Measurements from ENCODE around the gene BEND6.
"Not testable (repeated sequence)": the region's sequence is repeated elsewhere in the genome, so short reads cannot be mapped to it uniquely, and the experiment has no call there.

BEND6 gene

GRCh38 chr6:56992703-56993102 is 37.8 kb downstream of the BEND6 start:
- no peak for DNase-seq (ENCODE audit: low read depth)
- no peak overlapping the region for H3K4me3 ChIP-seq (ENCODE audit: low read length)
- TF ChIP-seq, protein P1, sequence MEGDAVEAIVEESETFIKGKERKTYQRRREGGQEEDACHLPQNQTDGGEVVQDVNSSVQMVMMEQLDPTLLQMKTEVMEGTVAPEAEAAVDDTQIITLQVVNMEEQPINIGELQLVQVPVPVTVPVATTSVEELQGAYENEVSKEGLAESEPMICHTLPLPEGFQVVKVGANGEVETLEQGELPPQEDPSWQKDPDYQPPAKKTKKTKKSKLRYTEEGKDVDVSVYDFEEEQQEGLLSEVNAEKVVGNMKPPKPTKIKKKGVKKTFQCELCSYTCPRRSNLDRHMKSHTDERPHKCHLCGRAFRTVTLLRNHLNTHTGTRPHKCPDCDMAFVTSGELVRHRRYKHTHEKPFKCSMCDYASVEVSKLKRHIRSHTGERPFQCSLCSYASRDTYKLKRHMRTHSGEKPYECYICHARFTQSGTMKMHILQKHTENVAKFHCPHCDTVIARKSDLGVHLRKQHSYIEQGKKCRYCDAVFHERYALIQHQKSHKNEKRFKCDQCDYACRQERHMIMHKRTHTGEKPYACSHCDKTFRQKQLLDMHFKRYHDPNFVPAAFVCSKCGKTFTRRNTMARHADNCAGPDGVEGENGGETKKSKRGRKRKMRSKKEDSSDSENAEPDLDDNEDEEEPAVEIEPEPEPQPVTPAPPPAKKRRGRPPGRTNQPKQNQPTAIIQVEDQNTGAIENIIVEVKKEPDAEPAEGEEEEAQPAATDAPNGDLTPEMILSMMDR (conservative IDR thresholded peaks at IDR 0.05; ENCODE audit: low read length), result no peak

- TF ChIP-seq, protein P1 (conservative IDR thresholded peaks at IDR 0.05; ENCODE audit: low read length), result no peak
- H3K4me3 ChIP-seq (ENCODE audit: low read length), result no peak overlapping the region
- no peak for DNase-seq (ENCODE audit: low read depth)
These were observed 40.5 kb downstream of the BEND6 start for GRCh38 chr6:56995347-56995902.

DNA sequence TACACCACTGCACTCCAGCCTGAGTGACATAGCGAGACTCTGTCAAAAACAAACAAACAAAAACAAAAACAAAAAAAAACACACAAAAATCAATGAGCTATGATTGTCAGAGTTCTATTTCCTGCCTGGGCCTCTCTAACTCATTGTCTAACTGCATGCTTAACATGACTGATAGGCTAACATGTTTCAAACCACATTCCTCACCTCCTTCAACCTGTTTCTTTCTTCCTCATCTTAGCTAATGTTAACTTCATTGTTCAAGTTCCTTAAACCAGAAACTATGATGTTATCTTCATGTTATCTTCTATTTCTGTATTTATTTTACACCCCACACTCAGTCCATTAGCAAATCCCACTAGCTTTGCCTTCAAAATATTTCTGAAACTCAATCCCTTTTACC is 41.5 kb downstream of the BEND6 start:
- no peak overlapping the region for H3K4me3 ChIP-seq (ENCODE audit: low read length)
- TF ChIP-seq, protein P1 (conservative IDR thresholded peaks at IDR 0.05; ENCODE audit: low read length), result no peak
- no peak for DNase-seq (ENCODE audit: low read depth)

DNA sequence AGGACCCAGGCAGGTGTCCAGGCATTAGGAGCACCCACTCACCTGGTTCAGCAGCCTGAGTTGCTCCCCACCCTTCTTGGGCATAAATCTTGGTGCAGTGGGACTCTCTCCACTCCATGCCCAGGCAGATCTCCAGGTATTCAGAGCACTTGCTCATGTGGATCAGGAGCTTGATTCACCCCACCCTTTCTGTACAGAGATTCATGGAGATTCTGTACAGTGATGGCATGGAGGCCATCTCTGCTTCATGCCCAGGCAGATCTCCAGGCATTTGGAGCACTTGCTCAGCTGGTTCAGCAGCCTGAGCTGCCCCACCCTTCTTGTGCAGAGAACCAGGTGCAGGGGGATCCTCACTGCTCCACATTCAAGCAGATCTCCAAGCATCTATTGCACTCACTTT is 44.1 kb downstream of the BEND6 start:
- H3K4me3 ChIP-seq (ENCODE audit: low read length), result no peak overlapping the region
- TF ChIP-seq, protein P1 (conservative IDR thresholded peaks at IDR 0.05; ENCODE audit: low read length), result no peak
- DNase-seq (ENCODE audit: low read depth), result no peak

GRCh38 chr6:56999748-57000147 is 44.8 kb downstream of the BEND6 start:
- not testable (repeated sequence) for DNase-seq (ENCODE audit: low read depth); H3K4me3 ChIP-seq (ENCODE audit: low read length)

DNA sequence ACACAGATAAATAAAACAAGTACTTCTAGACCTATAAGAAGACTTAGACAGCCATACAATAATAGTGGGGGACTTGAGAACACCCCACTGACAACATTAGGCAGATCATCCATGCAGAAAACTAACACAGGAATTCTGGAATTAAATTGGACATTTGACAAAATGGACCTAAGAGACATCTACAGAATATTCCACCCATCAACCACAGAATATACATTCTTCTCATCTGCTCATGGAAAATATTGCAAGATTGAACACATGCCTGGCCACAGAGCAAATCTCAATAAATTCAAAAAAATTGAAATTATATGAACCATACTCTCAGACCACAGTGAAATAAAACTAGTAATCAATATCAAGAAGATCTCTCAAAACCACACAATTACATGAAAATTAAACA is 47.3 kb downstream of the BEND6 start:
- no peak for DNase-seq (ENCODE audit: low read depth)
- TF ChIP-seq, protein P1 (conservative IDR thresholded peaks at IDR 0.05; ENCODE audit: low read length), result no peak
- no peak overlapping the region for H3K4me3 ChIP-seq (ENCODE audit: low read length)

- DNase-seq (ENCODE audit: low read depth), result no peak
- H3K4me3 ChIP-seq (ENCODE audit: low read length), result no peak overlapping the region
- TF ChIP-seq, protein P1 (conservative IDR thresholded peaks at IDR 0.05; ENCODE audit: low read length), result no peak
These were observed 49.4 kb downstream of the BEND6 start for GRCh38 chr6:57004292-57004691.

DNA sequence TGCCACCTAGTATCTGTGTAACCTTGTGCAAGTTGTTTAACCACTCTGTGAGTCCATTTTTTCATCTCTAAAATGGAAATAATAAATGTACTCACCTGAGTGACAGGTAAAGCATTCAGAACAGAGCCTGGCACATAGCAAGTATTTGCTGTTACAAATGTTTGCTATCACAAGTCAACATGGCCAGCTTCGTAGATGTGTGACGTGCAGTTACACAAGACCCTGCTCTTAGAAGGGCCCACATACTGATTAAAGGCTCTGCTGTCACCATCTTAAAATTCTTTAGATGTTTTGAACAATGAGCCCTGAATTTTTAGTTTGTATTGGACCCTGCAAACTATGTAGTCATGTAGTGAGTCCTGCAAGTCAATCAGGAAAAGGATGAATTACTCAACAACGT is 51.2 kb downstream of the BEND6 start:
- no peak overlapping the region for H3K4me3 ChIP-seq (ENCODE audit: low read length)
- no peak for DNase-seq (ENCODE audit: low read depth)
- TF ChIP-seq, protein P1 (conservative IDR thresholded peaks at IDR 0.05; ENCODE audit: low read length), result no peak

DNA sequence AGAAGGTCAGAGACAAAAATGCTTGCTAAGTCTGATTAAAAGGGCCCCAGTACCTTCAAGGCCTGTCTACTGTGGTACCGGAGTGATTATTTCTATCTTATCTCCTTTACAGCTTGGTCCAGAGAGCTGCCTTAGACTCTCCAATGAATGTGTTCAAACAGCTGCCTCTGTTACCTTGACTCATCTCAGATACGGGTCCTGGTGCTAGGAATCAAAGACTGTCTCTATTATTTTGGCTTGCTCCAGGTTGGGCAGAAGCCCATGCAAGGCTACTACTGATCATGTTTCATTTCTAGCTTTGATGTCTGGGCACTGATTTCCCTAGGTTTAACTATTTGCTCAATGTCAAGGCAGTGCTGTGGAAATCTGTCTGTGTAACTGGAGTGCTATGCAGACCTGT is 53.2 kb downstream of the BEND6 start:
- DNase-seq (ENCODE audit: low read depth); H3K4me3 ChIP-seq (ENCODE audit: low read length): not testable (repeated sequence)
